Measurements from ENCODE around the gene COQ8A.

COQ8A gene

GRCh38 chr1:227002531-227003049, 62.5 kb downstream of the COQ8A start:
- no peaks in the 10 kb centered on the region for H3K4me1 ChIP-seq
- intact Hi-C loops (cut with DNase I; ENCODE audit: low total_unique reads), result no loop called here
- no peak overlapping the region for H3K27ac ChIP-seq
- DNase-seq, result no peak
- no peak for TF ChIP-seq CTCF (IDR thresholded peaks at IDR 0.05)
- H3K4me3 ChIP-seq, result no peak overlapping the region
- no peaks in the 10 kb centered on the region for H3K9me3 ChIP-seq
- peaks cover 27 to 38% (median 35%) of the 10 kb centered on the region in 3 donors for H3K36me3 ChIP-seq
- H3K27me3 ChIP-seq, result no peaks in the 10 kb centered on the region

- Histone ChIP-seq H3K27ac (no peak overlapping the region), H3K27me3 (no peaks in the 10 kb centered on the region), H3K4me1 (no peaks in the 10 kb centered on the region), H3K4me3 (no peak overlapping the region), H3K9me3 (no peaks in the 10 kb centered on the region), H3K36me3 (peaks cover 27 to 38% (median 35%) of the 10 kb centered on the region in 3 donors)
- intact Hi-C loops (cut with DNase I; ENCODE audit: low total_unique reads), result no loop called here
- no peak for DNase-seq
- TF ChIP-seq CTCF (IDR thresholded peaks at IDR 0.05), result no peak
Measured at GRCh38 chr1:227003165-227003564, 63.1 kb downstream of the COQ8A start.

GRCh38 chr1:227004796-227005195, 64.7 kb downstream of the COQ8A start:
- intact Hi-C loops (cut with DNase I; ENCODE audit: low total_unique reads), result no loop called here
- Histone ChIP-seq H3K9me3 (no peaks in the 10 kb centered on the region), H3K4me3 (no peak overlapping the region), H3K36me3 (peaks cover 27 to 38% (median 35%) of the 10 kb centered on the region in 3 donors), H3K4me1 (no peaks in the 10 kb centered on the region), H3K27ac (no peak overlapping the region), H3K27me3 (no peaks in the 10 kb centered on the region)
- DNase-seq, result no peak
- TF ChIP-seq CTCF (IDR thresholded peaks at IDR 0.05), result no peak

- DNase-seq, result no peak
- no peaks in the 10 kb centered on the region for H3K4me1 ChIP-seq
- H3K36me3 ChIP-seq, result peaks cover 20 to 29% (median 24%) of the 10 kb centered on the region in 3 donors
- no peaks in the 10 kb centered on the region for H3K27me3 ChIP-seq
- no peak for TF ChIP-seq CTCF (IDR thresholded peaks at IDR 0.05)
- intact Hi-C loops (cut with DNase I; ENCODE audit: low total_unique reads), result no loop called here
- H3K27ac ChIP-seq, result no peak overlapping the region
- no peak overlapping the region for H3K4me3 ChIP-seq
- H3K9me3 ChIP-seq, result no peaks in the 10 kb centered on the region
Measured at GRCh38 chr1:227006226-227006796, 66.2 kb downstream of the COQ8A start.

- Histone ChIP-seq H3K36me3 (peaks cover 1 to 14% (median 10%) of the 10 kb centered on the region in 3 donors), H3K9me3 (no peaks in the 10 kb centered on the region), H3K4me3 (no peak overlapping the region), H3K27me3 (no peaks in the 10 kb centered on the region), H3K27ac (no peak overlapping the region), H3K4me1 (no peaks in the 10 kb centered on the region)
- intact Hi-C loops (cut with DNase I; ENCODE audit: low total_unique reads), result no loop called here
- no peak for TF ChIP-seq CTCF (IDR thresholded peaks at IDR 0.05)
- DNase-seq, result no peak
Measured at GRCh38 chr1:227009937-227010336, 69.8 kb downstream of the COQ8A start.
